HG02840 (cell line): Measurements from ENCODE around the gene UBE2D1.
"Not testable (repeated sequence)": the region's sequence is repeated elsewhere in the genome, so short reads cannot be mapped to it uniquely, and the experiment has no call there.

Source experiments
- ATAC-seq: cut with Tn5 transposase; IDR thresholded peaks from one replicate; pipeline ENCODE4 v1.9.1; 2021; ENCODE audit warnings: mild to moderate bottlenecking, moderate library complexity, moderate number of reproducible peaks; ENCODE audit not compliant: unreplicated experiment, low FRiP score

The UBE2D1 gene

GRCh38 chr10:58372607-58373441 lies 38.0 kb downstream of the UBE2D1 start:
- no peak for ATAC-seq

GRCh38 chr10:58373442-58373827 lies 38.6 kb downstream of the UBE2D1 start:
- ATAC-seq = no peak

- ATAC-seq = no peak
These were observed 47.7 kb downstream of the UBE2D1 start for GRCh38 chr10:58382489-58382995.

DNA sequence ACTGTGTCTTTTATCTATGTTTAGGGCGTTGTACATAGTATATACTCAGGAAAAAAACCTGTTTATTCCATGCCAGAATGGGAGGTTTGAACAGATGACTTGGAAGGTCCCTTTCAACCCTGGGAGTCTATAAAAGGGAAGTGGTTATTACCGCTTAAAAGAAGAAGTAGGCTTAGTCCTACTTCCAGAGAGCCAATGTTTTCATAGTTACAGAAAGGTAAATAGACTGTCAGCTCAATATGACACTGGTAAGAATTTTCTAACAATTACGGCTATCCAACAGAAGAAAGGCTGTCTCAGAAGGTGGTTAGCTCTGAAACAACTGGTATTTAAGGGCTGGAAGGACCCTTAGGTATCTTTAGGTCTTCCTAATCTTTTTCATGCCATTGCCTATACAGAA lies 49.3 kb downstream of the UBE2D1 start:
- peak; percentile 53 for ATAC-seq

DNA sequence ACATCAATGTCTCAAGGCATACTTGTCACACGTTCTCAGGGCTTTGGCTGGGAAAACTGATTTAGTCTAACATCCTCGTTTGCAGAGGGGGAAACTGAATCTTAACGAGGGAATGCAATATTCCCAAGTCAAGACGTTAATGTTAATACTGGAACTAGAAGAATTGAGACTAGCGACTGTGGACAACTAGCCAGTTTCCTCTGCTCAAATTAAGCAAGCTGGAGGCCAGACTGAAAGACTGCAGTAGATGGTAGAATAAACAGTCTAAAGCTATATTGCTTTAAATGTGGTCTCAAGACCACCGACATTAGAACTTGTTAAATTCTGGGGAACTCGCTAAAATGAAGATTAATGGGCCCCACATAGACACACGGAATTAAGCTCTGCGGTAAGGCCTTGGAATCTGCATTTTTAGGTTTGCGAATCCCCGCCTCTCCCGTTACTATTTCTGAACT lies 49.8 kb downstream of the UBE2D1 start:
- peak; percentile 0 for ATAC-seq

DNA sequence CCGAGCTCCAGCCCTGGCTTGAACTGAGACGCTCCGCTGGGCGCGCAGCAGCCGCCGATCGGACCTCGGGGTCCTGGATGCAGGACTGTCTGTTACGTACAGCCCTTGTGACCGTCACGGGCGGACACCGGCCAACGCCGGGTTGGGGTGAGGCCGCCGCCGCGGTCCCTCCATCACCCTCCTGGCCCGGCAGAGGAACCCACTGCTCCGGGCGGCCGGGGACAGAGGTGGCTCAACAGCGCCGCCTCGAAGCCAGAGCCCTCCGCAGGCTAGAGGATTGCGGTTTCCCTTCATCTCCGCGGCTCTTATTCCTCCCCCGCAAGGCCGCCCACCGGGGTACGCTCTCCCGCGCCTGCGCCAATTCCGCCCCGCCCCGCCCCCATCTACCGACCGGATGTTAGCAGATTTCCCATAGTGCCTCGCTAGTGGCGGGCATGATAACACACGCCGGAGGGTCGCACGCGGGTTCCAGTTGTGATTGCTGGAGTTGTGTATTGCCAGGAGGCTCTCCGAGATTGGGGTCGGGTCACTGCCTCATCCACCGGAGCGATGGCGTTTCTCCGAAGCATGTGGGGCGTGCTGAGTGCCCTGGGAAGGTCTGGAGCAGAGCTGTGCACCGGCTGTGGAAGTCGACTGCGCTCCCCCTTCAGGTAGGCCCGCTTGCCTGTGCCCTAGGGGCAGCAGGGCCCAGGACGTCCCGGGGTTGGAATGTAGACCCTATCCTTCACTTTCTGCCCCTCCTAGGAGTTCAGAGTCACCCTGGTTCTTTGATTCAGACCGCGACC lies 50.4 kb downstream of the UBE2D1 start, which contains the start of gene TFAM:
TSS of gene TFAM (plus strand) at position 412 of the 785 bp plus-strand sequence. CDS start at position 550, 138 bp downstream.
- peak; percentile 90 for ATAC-seq

GRCh38 chr10:58385784-58386112 lies 50.9 kb downstream of the UBE2D1 start:
- ATAC-seq = peak; percentile 7

DNA sequence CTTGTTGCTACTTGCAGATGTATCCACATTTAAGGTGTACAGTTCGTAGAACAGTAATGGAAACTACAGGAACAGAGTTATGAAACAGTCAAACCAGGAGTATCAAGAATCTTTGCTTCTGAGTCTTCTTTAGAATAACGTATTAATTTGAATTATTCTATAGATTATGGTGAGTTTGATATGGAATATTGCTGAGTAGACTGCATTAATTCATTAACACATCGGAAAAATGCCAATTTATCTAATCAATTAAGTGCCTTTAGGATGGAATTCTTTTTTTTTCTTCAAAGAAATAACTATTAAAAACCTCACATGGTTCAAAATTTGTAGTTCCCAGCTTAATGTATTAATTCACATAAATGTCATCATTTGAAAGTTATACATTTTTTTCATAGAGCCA lies 54.2 kb downstream of the UBE2D1 start:
- ATAC-seq = no peak

GRCh38 chr10:58393317-58393716 lies 58.5 kb downstream of the UBE2D1 start:
- no peak for ATAC-seq

GRCh38 chr10:58394471-58394870 lies 59.7 kb downstream of the UBE2D1 start:
- ATAC-seq = no peak

DNA sequence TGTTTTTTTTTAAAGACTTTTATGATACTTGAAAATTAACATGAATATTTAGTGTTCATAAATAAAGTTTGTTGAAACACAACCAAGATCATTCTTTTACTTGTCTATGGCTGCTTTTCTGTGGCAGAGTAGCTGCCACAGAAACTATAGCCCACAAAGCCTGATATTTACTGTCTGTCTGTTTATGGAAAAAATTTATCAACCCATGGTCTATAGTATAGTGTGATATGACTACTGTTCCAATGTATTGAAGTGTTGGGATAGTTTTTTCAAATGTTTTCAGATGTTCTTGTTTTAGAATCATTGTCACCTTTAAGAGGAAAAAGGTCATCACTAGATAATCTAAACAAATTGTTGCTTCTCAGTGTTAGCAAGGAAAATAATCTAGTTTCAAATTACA lies 61.3 kb downstream of the UBE2D1 start:
- no peak for ATAC-seq

DNA sequence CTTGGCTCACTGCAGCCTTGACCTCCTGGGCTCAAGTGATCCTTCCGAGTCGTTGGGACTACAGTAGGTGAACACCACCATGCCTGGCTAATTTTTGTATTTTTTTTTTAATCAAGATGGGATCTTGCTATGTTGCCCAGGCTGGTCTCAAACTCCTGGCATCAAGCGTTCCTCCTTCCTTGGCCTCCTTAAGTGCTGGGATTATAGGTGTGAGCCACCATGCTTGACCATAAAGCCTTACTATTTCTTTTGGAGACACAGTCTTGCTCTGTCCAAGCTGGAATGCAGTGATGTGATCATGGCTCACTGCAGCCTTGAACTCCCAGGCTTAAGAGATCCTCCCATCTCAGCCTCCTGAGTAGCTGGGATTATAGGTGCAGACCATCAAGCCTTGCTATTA lies 63.0 kb downstream of the UBE2D1 start:
- ATAC-seq = no peak

- ATAC-seq = no peak
These were observed 64.6 kb downstream of the UBE2D1 start for GRCh38 chr10:58399410-58399809.

DNA sequence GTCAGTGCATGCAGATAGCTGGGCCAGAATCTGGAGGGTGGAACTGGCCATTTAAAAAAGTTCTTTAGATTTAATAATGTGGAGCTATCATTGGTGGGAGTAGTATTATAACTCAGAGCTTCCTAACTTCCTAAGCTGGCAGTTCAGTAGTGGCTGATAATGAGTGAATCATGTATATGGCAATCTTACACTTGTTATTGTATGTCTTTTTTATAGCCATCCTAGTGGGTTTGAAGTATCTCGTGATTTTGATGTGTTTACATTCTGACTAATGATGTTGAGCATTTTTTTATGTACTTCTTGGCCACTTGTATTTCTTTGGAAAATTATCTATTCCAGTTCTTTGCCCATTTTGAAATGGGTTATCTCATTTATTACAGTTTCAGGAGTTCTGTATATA lies 65.8 kb downstream of the UBE2D1 start:
- ATAC-seq = no peak

GRCh38 chr10:58404001-58404400 lies 69.2 kb downstream of the UBE2D1 start:
- ATAC-seq = no peak

DNA sequence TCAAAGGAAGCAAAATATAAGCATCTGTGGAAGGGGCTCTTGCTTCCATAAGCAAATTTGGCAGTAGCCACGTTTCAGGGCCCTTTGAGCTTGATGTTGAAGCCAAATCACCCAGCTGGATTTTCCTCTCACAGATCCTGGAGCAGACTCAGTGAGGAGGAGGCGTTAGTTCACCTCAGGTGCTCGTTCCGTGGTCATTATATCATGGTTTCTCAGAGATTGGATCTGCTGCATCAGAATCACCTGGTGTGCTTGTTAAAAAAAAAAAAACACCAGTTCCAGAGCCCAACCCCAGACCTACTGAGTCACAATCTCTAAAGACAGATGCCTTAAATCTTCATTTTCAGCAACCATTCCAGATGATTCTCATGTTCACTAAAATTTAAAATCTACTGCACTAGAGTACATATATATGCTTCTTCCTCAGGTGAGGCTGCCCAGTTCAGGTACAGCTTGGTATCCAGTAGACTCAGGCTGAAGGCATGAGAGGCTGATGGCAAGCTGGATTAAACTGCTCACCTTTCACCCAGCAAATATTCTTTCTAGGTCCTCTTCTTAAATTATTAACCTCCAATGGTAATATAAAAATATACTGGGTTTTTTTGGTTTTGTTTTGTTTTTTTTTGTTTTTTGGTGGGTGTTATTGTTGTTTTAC lies 75.3 kb downstream of the UBE2D1 start:
- ATAC-seq = no peak

GRCh38 chr10:58412502-58412961 lies 77.7 kb downstream of the UBE2D1 start:
- no peak for ATAC-seq

- no peak for ATAC-seq
These were observed 79.7 kb downstream of the UBE2D1 start for GRCh38 chr10:58414270-58415041.

DNA sequence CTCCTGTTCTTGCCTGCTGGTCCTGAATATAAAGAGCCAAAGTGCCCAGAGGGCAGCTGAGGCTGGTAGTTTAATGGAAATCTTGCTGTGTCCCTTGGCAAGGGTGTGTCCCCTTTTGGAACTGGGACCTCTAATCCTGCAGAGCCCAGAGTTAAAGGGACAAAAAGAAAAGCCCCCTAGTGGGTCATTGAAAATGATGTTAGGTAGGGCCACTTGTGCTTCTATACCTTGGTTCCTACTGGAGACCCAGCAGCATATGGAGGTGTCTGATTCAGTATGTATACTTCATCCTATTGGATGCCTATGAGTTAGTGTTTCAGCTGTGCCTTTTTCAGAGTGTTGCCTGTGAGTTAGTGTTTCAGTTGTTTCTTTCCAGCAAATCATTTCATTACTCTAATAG lies 81.0 kb downstream of the UBE2D1 start:
- no peak for ATAC-seq

- not testable (repeated sequence) for ATAC-seq
These were observed 83.1 kb downstream of the UBE2D1 start for GRCh38 chr10:58417902-58418301.
